IgD-negative memory B cell (primary cell): ENCODE results near the gene NOSIP. TPM values are rescaled to one million over a fixed set of nuclear protein-coding genes. Genes with fewer than 3 reads are reported as not detected.

Source experiments
- H3K27ac Mint-ChIP-seq, 3 donors: one replicate each; pipeline ENCODE4 v1.8.0; 2020 to 2022; ENCODE audit warnings: mild to moderate bottlenecking in 3 of 3, mixed read lengths in 3 of 3, moderate library complexity in 1 of 3
- H3K27me3 Mint-ChIP-seq: one replicate; pipeline ENCODE4 v1.8.0; 2021; ENCODE audit warnings: mixed read lengths
- H3K36me3 Mint-ChIP-seq: one replicate; pipeline ENCODE4 v1.8.0; 2020; ENCODE audit warnings: mild to moderate bottlenecking, mixed read lengths
- H3K4me1 Mint-ChIP-seq, 3 donors: one replicate each; pipeline ENCODE4 v1.8.0; 2020 to 2022; ENCODE audit warnings: mixed read lengths in 3 of 3, mild to moderate bottlenecking in 1 of 3
- H3K4me3 Mint-ChIP-seq, 4 donors: one replicate each; pipeline ENCODE4 v1.8.0; 2020 to 2022; ENCODE audit warnings: mild to moderate bottlenecking in 4 of 4, mixed read lengths in 4 of 4, moderate library complexity in 3 of 4
- H3K9me3 Mint-ChIP-seq, 3 donors: one replicate each; pipeline ENCODE4 v1.8.0; 2020 to 2021; ENCODE audit warnings: mixed read lengths in 3 of 3, mild to moderate bottlenecking in 1 of 3
- polyA plus RNA-seq: library from polyadenylated mRNA; unstranded; fragments of 300-500 nt; fragmentation: Illumina TruSeq; gene quantifications from one replicate; pipeline ENCODE4 v1.2.3, GENCODE V29; 2021

Gene NOSIP
- polyA plus RNA-seq, 1 donor from 2014 or later, result 144 TPM

GRCh38 chr19:49553451-49554271 lies 26.7 kb downstream of the NOSIP start:
- peak overlapping the region in 1 of 4 donors; percentile 65 for H3K4me3 Mint-ChIP-seq
- peaks cover 4% of the 10 kb centered on the region for H3K36me3 Mint-ChIP-seq
- no peak overlapping the region for H3K27ac Mint-ChIP-seq
- H3K27me3 Mint-ChIP-seq, result no peaks in the 10 kb centered on the region
- no peaks in the 10 kb centered on the region for H3K9me3 Mint-ChIP-seq
- H3K4me1 Mint-ChIP-seq, result peaks cover 5 to 7% (median 7%) of the 10 kb centered on the region in 3 donors

GRCh38 chr19:49552749-49553148 lies 27.6 kb downstream of the NOSIP start:
- H3K4me1 Mint-ChIP-seq, result peaks cover 5 to 7% (median 7%) of the 10 kb centered on the region in 3 donors
- H3K27me3 Mint-ChIP-seq, result no peaks in the 10 kb centered on the region
- peak overlapping the region; percentile 55 to 91 (median 70) for H3K4me3 Mint-ChIP-seq
- H3K36me3 Mint-ChIP-seq, result peaks cover 4% of the 10 kb centered on the region
- H3K27ac Mint-ChIP-seq, result peak overlapping the region; percentile 84 to 92 (median 90)
- H3K9me3 Mint-ChIP-seq, result no peaks in the 10 kb centered on the region

- Mint-ChIP-seq H3K4me3 (no peak overlapping the region), H3K36me3 (peaks cover 2% of the 10 kb centered on the region), H3K27me3 (peaks cover 2% of the 10 kb centered on the region), H3K9me3 (no peaks in the 10 kb centered on the region), H3K4me1 (peaks cover 10 to 12% (median 11%) of the 10 kb centered on the region in 3 donors), H3K27ac (no peak overlapping the region)
Measured at GRCh38 chr19:49551531-49551930, 28.8 kb downstream of the NOSIP start.

- peaks cover 2% of the 10 kb centered on the region for H3K27me3 Mint-ChIP-seq
- peak overlapping the region in 1 of 3 donors; percentile 78 for H3K27ac Mint-ChIP-seq
- H3K36me3 Mint-ChIP-seq, result no peaks in the 10 kb centered on the region
- peaks cover 10 to 11% (median 10%) of the 10 kb centered on the region in 3 donors for H3K4me1 Mint-ChIP-seq
- no peak overlapping the region for H3K4me3 Mint-ChIP-seq
- no peaks in the 10 kb centered on the region for H3K9me3 Mint-ChIP-seq
Measured at GRCh38 chr19:49549045-49549444, 31.3 kb downstream of the NOSIP start.

- peaks cover 2% of the 10 kb centered on the region for H3K27me3 Mint-ChIP-seq
- peak overlapping the region in 3 of 4 donors; percentile 73 to 87 (median 80) for H3K4me3 Mint-ChIP-seq
- no peaks in the 10 kb centered on the region for H3K9me3 Mint-ChIP-seq
- peaks cover 5 to 8% (median 6%) of the 10 kb centered on the region in 3 donors for H3K4me1 Mint-ChIP-seq
- peak overlapping the region in 2 of 3 donors; percentile 5 to 80 for H3K27ac Mint-ChIP-seq
- H3K36me3 Mint-ChIP-seq, result no peaks in the 10 kb centered on the region
Measured at GRCh38 chr19:49546825-49547565, 33.4 kb downstream of the NOSIP start.

GRCh38 chr19:49544154-49544553 lies 36.2 kb downstream of the NOSIP start:
- no peaks in the 10 kb centered on the region for H3K9me3 Mint-ChIP-seq
- H3K4me3 Mint-ChIP-seq, result no peak overlapping the region
- H3K27ac Mint-ChIP-seq, result peak overlapping the region in 1 of 3 donors; percentile 51
- H3K4me1 Mint-ChIP-seq, result peaks cover 7 to 11% (median 9%) of the 10 kb centered on the region in 3 donors
- H3K36me3 Mint-ChIP-seq, result no peaks in the 10 kb centered on the region
- H3K27me3 Mint-ChIP-seq, result peaks cover 2% of the 10 kb centered on the region

- H3K4me3 Mint-ChIP-seq, result no peak overlapping the region
- H3K27ac Mint-ChIP-seq, result peak overlapping the region in 1 of 3 donors; percentile 67
- peaks cover 2% of the 10 kb centered on the region for H3K27me3 Mint-ChIP-seq
- H3K36me3 Mint-ChIP-seq, result no peaks in the 10 kb centered on the region
- peaks cover 10 to 12% (median 12%) of the 10 kb centered on the region in 3 donors for H3K4me1 Mint-ChIP-seq
- no peaks in the 10 kb centered on the region for H3K9me3 Mint-ChIP-seq
Measured at GRCh38 chr19:49543032-49543431, 37.3 kb downstream of the NOSIP start.

- peak overlapping the region in 1 of 4 donors; percentile 73 for H3K4me3 Mint-ChIP-seq
- H3K27me3 Mint-ChIP-seq, result peaks cover 2% of the 10 kb centered on the region
- no peaks in the 10 kb centered on the region for H3K36me3 Mint-ChIP-seq
- peak overlapping the region in 1 of 3 donors; percentile 67 for H3K27ac Mint-ChIP-seq
- H3K9me3 Mint-ChIP-seq, result no peaks in the 10 kb centered on the region
- H3K4me1 Mint-ChIP-seq, result peaks cover 15 to 17% (median 15%) of the 10 kb centered on the region in 3 donors
Measured at GRCh38 chr19:49542446-49542845, 37.9 kb downstream of the NOSIP start.

- peaks cover 12 to 16% (median 13%) of the 10 kb centered on the region in 3 donors for H3K4me1 Mint-ChIP-seq
- no peak overlapping the region for H3K27ac Mint-ChIP-seq
- H3K36me3 Mint-ChIP-seq, result no peaks in the 10 kb centered on the region
- H3K9me3 Mint-ChIP-seq, result no peaks in the 10 kb centered on the region
- H3K4me3 Mint-ChIP-seq, result no peak overlapping the region
- peaks cover 1% of the 10 kb centered on the region for H3K27me3 Mint-ChIP-seq
Measured at GRCh38 chr19:49541914-49542313, 38.4 kb downstream of the NOSIP start.

GRCh38 chr19:49539192-49539952 lies 41.0 kb downstream of the NOSIP start:
- Mint-ChIP-seq H3K27me3 (no peaks in the 10 kb centered on the region), H3K27ac (peak overlapping the region in 1 of 3 donors; percentile 94), H3K9me3 (no peaks in the 10 kb centered on the region), H3K36me3 (no peaks in the 10 kb centered on the region), H3K4me1 (peaks cover 16 to 20% (median 19%) of the 10 kb centered on the region in 3 donors), H3K4me3 (peak overlapping the region in 2 of 4 donors; percentile 23 to 50)

- Mint-ChIP-seq H3K4me1 (peaks cover 18 to 22% (median 19%) of the 10 kb centered on the region in 3 donors), H3K36me3 (no peaks in the 10 kb centered on the region), H3K4me3 (peak overlapping the region in 3 of 4 donors; percentile 60 to 86 (median 77)), H3K9me3 (no peaks in the 10 kb centered on the region), H3K27me3 (no peaks in the 10 kb centered on the region), H3K27ac (peak overlapping the region; percentile 92 to 94 (median 93))
Measured at GRCh38 chr19:49538643-49539042, 41.7 kb downstream of the NOSIP start.

- peaks cover 19 to 22% (median 21%) of the 10 kb centered on the region in 3 donors for H3K4me1 Mint-ChIP-seq
- peak overlapping the region in 2 of 4 donors; percentile 75 to 83 for H3K4me3 Mint-ChIP-seq
- H3K27me3 Mint-ChIP-seq, result no peaks in the 10 kb centered on the region
- no peaks in the 10 kb centered on the region for H3K9me3 Mint-ChIP-seq
- no peaks in the 10 kb centered on the region for H3K36me3 Mint-ChIP-seq
- peak overlapping the region in 2 of 3 donors; percentile 83 to 94 for H3K27ac Mint-ChIP-seq
Measured at GRCh38 chr19:49536921-49537462, 43.4 kb downstream of the NOSIP start.

- Mint-ChIP-seq H3K27me3 (no peaks in the 10 kb centered on the region), H3K27ac (peak overlapping the region; percentile 61 to 85 (median 76)), H3K4me3 (peak overlapping the region; percentile 84 to 95 (median 93)), H3K9me3 (no peaks in the 10 kb centered on the region), H3K36me3 (peaks cover 3% of the 10 kb centered on the region), H3K4me1 (peaks cover 17 to 26% (median 22%) of the 10 kb centered on the region in 3 donors)
Measured at GRCh38 chr19:49534632-49535385, 45.5 kb downstream of the NOSIP start.
